Measurements from ENCODE around the gene GLTP.

- TF ChIP-seq, protein P1, sequence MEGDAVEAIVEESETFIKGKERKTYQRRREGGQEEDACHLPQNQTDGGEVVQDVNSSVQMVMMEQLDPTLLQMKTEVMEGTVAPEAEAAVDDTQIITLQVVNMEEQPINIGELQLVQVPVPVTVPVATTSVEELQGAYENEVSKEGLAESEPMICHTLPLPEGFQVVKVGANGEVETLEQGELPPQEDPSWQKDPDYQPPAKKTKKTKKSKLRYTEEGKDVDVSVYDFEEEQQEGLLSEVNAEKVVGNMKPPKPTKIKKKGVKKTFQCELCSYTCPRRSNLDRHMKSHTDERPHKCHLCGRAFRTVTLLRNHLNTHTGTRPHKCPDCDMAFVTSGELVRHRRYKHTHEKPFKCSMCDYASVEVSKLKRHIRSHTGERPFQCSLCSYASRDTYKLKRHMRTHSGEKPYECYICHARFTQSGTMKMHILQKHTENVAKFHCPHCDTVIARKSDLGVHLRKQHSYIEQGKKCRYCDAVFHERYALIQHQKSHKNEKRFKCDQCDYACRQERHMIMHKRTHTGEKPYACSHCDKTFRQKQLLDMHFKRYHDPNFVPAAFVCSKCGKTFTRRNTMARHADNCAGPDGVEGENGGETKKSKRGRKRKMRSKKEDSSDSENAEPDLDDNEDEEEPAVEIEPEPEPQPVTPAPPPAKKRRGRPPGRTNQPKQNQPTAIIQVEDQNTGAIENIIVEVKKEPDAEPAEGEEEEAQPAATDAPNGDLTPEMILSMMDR (conservative IDR thresholded peaks at IDR 0.05 in 1 of 2, IDR thresholded peaks at IDR 0.05 in 1 of 2; ENCODE audit: extremely low read depth in 1 of 2, insufficient read depth in 1 of 2, low read depth in 1 of 2, low read length in 2 of 2): no peak
- no peak for TF ChIP-seq EZH2 (IDR thresholded peaks at IDR 0.05; ENCODE audit: borderline replicate concordance, low read length)
Observed at GRCh38 chr12:109864916-109865315, 15.4 kb downstream of the GLTP start.

All from mammary epithelial cell (primary cell).